Measurements from ENCODE around the gene EPB41L5. TPM values are rescaled to one million over a fixed set of nuclear protein-coding genes. Genes with fewer than 3 reads are reported as not detected.

The EPB41L5 gene
- total and polyA plus RNA-seq, 11 donors = 3.1 to 16.9 (median 9.8) TPM

- Histone ChIP-seq H3K4me1 (peaks cover 0 to 25% (median 14%) of the 10 kb centered on the region in 12 donors), H3K36me3 (peaks cover 0 to 4% (median 0%) of the 10 kb centered on the region in 9 donors), H3K27me3 (no peaks in the 10 kb centered on the region), H3K27ac (peak overlapping the region in 3 of 12 donors; percentile 88 to 95 (median 94)), H3K9me3 (no peaks in the 10 kb centered on the region), H3K4me3 (peak overlapping the region in 8 of 12 donors; percentile 73 to 100 (median 96))
- WGBS, 4 donors = 67 to 79% (median 72%) methylated on average over 8 of the region's 8 CpGs
- DNase-seq (no peak), ATAC-seq (no peak)
- TF ChIP-seq CTCF (IDR thresholded peaks at IDR 0.05) (no peak), POLR2A (IDR thresholded peaks at IDR 0.05) (no peak)
- intact Hi-C loops (cut with DNase I) = loop anchor here in 2 of 10 donors (5.0 kb wide), 2 partner anchors 93 to 163 kb away; no protein-coding TSS in a partner anchor
These were observed 1.5 kb downstream of the EPB41L5 start for GRCh38 chr2:120014226-120014980.

- Histone ChIP-seq H3K9me3 (no peaks in the 10 kb centered on the region), H3K4me3 (no peak overlapping the region), H3K27me3 (no peaks in the 10 kb centered on the region), H3K36me3 (peaks cover 0 to 10% (median 0%) of the 10 kb centered on the region in 9 donors), H3K4me1 (peaks cover 0 to 25% (median 14%) of the 10 kb centered on the region in 12 donors), H3K27ac (no peak overlapping the region)
- DNase-seq (no peak), ATAC-seq (no peak)
- WGBS, 4 donors = 94 to 95% (median 95%) methylated on average over 3 of the region's 3 CpGs
- TF ChIP-seq CTCF (IDR thresholded peaks at IDR 0.05) (no peak), POLR2A (IDR thresholded peaks at IDR 0.05) (no peak)
- intact Hi-C loops (cut with DNase I) = no loop called here
These were observed 3.9 kb downstream of the EPB41L5 start for GRCh38 chr2:120016800-120017199.

GRCh38 chr2:120017201-120017600 lies 4.3 kb downstream of the EPB41L5 start:
- no peak overlapping the region for H3K27ac ChIP-seq
- H3K4me3 ChIP-seq = no peak overlapping the region
- TF ChIP-seq CTCF (IDR thresholded peaks at IDR 0.05) (no peak), POLR2A (IDR thresholded peaks at IDR 0.05) (no peak)
- H3K9me3 ChIP-seq = no peaks in the 10 kb centered on the region
- peaks cover 0 to 22% (median 11%) of the 10 kb centered on the region in 12 donors for H3K4me1 ChIP-seq
- H3K27me3 ChIP-seq = no peaks in the 10 kb centered on the region
- intact Hi-C loops (cut with DNase I) = no loop called here
- WGBS, 4 donors = 90 to 96% (median 92%) methylated on average over 2 of the region's 2 CpGs
- peaks cover 0 to 10% (median 0%) of the 10 kb centered on the region in 9 donors for H3K36me3 ChIP-seq
- DNase-seq (no peak), ATAC-seq (no peak)

- DNase-seq (no peak), ATAC-seq (no peak)
- WGBS, 4 donors = 93 to 97% (median 95%) methylated on average over 4 of the region's 4 CpGs
- no peak for TF ChIP-seq CTCF (IDR thresholded peaks at IDR 0.05)
- no peak for TF ChIP-seq POLR2A (IDR thresholded peaks at IDR 0.05)
- H3K4me3 ChIP-seq = no peak overlapping the region
- intact Hi-C loops (cut with DNase I) = no loop called here
- H3K27ac ChIP-seq = no peak overlapping the region
- H3K4me1 ChIP-seq = peaks cover 0 to 12% (median 6%) of the 10 kb centered on the region in 12 donors
- H3K36me3 ChIP-seq = peaks cover 0 to 10% (median 0%) of the 10 kb centered on the region in 9 donors
- H3K27me3 ChIP-seq = no peaks in the 10 kb centered on the region
- peaks cover 0 to 8% (median 0%) of the 10 kb centered on the region in 12 donors for H3K9me3 ChIP-seq
These were observed 5.7 kb downstream of the EPB41L5 start for GRCh38 chr2:120018549-120018948.
